Skin epidermis (tissue), 12 donors: Measurements from ENCODE around the gene POLD4.

Experiments
- H3K27ac ChIP-seq, 21 experiments: fragments of 200-600 bp; sonication (generic) in 11 of 21; one replicate each; pipeline ENCODE4 v1.5.0; 2020; ENCODE audit warnings: mild to moderate bottlenecking in 3 of 21, inconsistent platforms in 2 of 21, moderate library complexity in 2 of 21
- H3K4me3 ChIP-seq, 7 experiments: fragments of 200-600 bp; sonication (generic) in 2 of 7; one replicate each; pipeline ENCODE4 v1.5.0; 2020; ENCODE audit warnings: inconsistent platforms in 2 of 7, mild to moderate bottlenecking in 2 of 7, moderate library complexity in 1 of 7

Gene POLD4

GRCh38 chr11:67344264-67344663 lies 9.1 kb downstream of the POLD4 start:
- Histone ChIP-seq H3K27ac (peak overlapping the region in 7 of 21 experiments; percentile 15 to 70 (median 53)), H3K4me3 (no peak overlapping the region)

DNA sequence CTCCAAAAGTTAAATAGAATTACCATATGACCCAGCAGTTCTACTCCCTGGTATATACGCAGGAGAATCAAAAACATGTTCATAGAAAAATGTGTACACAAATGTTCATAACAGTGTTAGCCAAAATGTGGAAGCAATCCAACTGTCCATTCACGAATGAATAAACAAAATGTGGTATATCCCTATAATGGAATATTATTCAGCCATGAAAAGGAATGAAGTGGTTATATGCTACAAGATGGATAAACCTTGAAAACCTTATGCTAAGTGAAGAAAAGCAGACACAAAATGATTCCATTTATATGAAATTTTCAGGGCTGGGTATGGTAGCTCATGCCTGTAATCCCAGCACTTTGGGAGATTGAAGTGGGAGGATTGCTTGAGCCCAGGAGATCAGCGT lies 16.1 kb downstream of the POLD4 start:
- Histone ChIP-seq H3K4me3 (no peak overlapping the region), H3K27ac (no peak overlapping the region)

DNA sequence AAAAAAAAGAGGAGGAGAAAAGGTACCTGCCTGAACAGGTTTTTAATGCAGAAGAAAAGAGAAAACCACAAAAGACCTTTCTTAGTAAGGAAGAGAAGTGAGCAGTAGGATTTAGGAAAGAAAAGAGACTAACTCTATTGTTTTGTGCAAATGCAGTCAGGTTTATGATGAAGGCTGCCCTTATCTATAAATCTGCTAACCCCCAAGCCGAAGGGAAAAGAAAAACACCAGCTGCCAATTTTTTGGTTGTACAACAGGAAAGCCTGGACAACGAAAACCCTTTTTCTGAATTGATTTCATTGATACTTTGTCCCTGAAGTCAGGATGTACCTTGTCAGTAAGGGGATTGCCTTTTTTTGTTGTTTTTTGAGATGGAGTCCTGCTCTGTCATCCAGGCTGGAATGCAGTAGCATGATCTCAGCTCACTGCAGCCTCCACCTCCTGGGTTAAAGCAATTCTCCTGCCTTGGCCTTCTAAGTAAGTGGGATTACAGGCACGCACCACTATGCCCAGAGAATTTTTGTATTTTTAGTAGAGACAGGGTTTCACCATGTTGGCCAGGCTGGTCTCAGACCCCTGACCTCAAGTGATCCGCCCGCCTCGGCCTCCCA lies 21.2 kb downstream of the POLD4 start:
- Histone ChIP-seq H3K4me3 (no peak overlapping the region), H3K27ac (no peak overlapping the region)

- H3K27ac ChIP-seq: no peak overlapping the region
Measured at GRCh38 chr11:67323526-67323925, 29.8 kb downstream of the POLD4 start.

DNA sequence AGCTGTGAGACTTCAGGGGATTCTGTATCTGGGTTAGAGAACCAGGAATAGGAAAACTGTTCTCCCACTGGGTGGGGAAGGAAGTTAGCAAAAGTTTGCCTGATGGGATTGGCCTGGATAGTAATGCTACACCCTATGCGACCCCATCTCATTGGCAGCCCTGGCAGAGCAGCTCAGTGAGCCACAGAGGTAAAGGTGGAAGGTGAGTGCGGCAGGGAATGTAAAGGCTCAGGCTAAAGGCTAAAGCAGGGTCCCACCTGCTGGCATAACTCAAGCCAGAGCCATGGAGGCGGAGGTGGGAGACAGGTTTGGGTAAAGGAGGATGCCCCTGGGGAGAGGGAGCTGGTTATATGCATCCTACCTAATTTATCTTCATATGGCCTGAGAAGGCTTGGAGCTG lies 31.3 kb downstream of the POLD4 start:
- Histone ChIP-seq H3K27ac (no peak overlapping the region), H3K4me3 (no peak overlapping the region)

More at GRCh38 chr11:67323526-67323925, 29.8 kb downstream of the POLD4 start:
- no peak overlapping the region for H3K4me3 ChIP-seq

DNA sequence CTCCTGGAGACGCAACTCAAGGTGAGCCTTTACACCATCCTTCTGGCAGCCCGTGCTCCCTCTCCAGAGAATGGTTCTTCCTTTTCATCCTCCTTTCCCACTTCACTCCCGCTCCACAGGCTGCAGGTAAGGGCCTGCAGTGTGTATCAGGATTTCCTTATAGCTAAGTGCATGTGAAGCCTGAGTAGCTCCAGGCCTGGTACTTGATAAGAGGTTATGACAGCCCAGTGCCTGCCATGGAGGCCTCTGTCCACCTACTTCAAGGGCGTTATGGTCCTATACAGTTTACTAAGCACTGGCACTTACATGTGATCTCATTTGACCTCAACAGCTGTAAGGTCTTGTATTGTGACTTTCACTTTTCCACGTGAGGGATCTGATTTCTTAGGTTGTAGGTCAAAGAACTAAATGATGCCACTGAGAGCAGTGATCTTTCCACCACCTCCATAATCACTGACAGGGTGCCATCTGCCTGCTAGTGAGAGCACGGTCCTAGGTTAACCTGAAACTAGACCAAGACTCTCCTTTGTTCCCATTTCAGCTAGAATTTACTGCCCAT lies 32.0 kb downstream of the POLD4 start:
- no peak overlapping the region for H3K4me3 ChIP-seq
- H3K27ac ChIP-seq: no peak overlapping the region

DNA sequence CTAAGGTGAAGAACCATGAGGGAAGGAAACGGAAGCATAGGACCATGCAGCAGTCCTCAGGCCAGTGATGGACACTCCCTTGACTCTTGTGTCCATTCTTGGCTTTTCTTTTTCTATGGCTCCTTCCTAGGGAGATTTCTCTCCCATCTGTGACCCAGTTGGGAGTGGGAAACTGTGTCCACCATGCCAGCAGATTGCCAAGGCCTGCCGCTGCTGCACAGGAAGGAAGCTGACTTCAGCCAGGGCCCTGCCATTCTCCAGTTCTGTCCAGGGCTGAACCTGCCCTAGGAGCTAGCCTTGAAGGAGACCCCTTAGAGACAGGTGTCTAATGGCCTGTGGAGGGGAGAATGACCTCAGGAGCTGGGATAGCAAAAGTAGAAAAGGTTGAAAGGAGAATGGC lies 32.7 kb downstream of the POLD4 start:
- Histone ChIP-seq H3K27ac (no peak overlapping the region), H3K4me3 (no peak overlapping the region)

DNA sequence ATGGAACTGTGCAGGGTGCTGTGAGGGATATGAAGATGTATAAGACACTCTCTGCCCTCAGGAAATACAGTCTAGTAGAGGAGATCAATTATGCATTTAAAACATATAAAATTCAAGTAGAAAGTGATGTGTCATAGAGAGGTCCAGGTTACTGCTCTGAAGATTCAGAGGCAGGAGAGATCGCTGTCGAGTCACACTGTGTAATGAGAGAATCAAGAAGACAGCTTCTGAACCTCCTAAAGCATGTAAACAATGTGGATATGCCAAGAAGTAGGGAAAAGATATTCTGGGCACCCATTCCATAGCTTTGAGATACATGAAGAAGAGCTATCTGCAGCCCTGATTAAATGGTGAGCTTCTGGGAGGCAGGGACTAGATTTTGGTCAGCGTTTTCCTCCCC lies 33.3 kb downstream of the POLD4 start:
- Histone ChIP-seq H3K4me3 (no peak overlapping the region), H3K27ac (no peak overlapping the region)

- H3K4me3 ChIP-seq: peak overlapping the region in 4 of 7 experiments; percentile 63 to 90 (median 78)
- peak overlapping the region in 1 of 21 experiments; percentile 87 for H3K27ac ChIP-seq
Measured at GRCh38 chr11:67318876-67319275, 34.5 kb downstream of the POLD4 start.

GRCh38 chr11:67317888-67318555 lies 35.3 kb downstream of the POLD4 start:
- H3K4me3 ChIP-seq: peak overlapping the region; percentile 63 to 90 (median 75)
- H3K27ac ChIP-seq: peak overlapping the region in 20 of 21 experiments; percentile 83 to 98 (median 92)

DNA sequence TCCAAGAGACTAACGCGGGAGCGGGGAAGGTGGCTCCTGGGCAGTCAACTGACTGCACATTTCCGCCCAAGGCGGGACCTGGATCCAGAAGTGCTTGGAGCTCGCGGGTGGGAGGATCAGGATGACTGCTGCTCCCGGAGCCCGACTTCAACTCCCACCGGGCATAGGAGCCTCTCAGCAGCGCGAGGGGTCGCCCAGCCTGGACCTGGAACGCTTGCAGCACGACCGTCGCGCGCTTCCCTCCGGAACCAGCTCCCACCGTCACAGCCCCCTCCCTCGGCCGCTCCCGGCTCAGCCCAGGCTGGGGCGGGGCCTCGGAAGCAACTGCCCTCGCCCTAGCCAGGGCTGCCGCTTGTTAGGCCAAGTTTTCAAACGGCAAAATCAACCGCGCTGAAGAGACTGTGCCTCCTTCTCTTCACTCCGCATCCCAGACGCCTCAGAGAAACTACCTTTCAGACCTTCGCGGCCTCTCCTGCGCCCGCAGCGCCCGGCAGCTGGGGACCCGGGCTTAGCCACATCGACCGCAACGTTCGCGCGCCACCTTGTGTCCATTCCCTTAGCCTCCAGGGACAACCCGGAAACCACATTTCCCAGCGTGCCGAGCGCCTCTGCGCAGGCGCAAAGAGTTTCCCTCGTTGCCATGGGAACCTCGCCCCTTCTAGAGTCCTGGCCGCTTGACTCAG lies 36.0 kb downstream of the POLD4 start:
- H3K27ac ChIP-seq: peak overlapping the region; percentile 60 to 98 (median 91)
- peak overlapping the region; percentile 63 to 90 (median 75) for H3K4me3 ChIP-seq

DNA sequence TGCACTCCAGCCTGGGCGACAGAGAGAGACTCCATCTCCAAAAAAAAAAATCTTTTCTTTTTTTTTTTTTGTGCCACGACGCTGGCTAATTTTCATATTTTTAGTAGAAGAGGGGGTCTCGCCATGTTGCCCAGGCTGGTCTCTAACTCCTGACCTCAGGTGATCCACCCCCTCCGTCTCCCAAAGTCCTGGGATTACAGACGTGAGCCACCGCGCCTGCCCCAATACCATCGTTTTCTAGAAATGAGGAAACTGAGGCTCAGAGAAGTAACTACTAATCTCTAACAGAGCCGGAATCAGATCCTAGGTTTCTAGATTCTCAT lies 36.5 kb downstream of the POLD4 start:
- H3K27ac ChIP-seq: peak overlapping the region; percentile 60 to 98 (median 91)

GRCh38 chr11:67315325-67315909 lies 37.9 kb downstream of the POLD4 start:
- H3K27ac ChIP-seq: peak overlapping the region in 6 of 21 experiments; percentile 15 to 94 (median 75)

More for the DNA sequence above, 36.5 kb downstream of the POLD4 start:
- H3K4me3 ChIP-seq: peak overlapping the region; percentile 63 to 90 (median 75)

GRCh38 chr11:67314218-67314617 lies 39.1 kb downstream of the POLD4 start:
- Histone ChIP-seq H3K27ac (peak overlapping the region in 12 of 21 experiments; percentile 22 to 93 (median 85)), H3K4me3 (no peak overlapping the region)

More at GRCh38 chr11:67315325-67315909, 37.9 kb downstream of the POLD4 start:
- H3K4me3 ChIP-seq: no peak overlapping the region

DNA sequence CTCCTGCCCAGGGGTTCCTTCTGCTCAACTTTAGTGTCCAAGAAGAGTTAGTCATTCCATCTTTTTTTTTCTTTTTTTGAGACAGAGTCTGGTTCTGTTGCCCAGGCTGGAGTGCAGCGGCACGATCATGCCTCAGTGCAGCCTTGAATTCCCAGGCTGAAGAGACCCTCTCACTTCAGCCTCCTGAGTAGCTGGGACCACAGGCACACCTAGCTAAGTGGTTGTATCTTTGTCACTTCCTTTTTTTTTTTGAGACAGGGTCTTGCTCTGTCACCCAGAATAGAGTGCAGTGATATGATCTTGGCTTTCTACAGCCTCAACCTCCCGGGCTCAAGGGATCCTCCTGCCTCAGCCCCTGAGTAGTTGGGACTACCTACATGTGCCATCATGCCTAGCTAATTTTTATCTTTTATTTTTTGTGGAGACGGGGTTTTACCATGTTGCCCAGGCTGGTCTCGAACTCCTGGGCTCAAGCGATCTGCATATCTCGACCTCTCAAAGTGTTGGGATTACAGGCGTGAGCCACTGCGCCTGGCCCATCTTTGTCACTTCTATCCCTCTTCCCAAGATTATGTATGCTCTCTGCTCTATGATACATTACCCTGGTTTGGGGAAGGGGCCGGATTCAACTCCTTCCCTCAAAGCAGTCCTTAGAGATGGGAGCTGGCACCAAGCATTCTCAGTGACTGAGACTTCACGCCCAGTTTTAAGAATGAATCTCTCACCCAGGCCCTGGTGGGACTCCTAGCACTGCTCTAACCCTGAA lies 40.0 kb downstream of the POLD4 start:
- no peak overlapping the region for H3K4me3 ChIP-seq

GRCh38 chr11:67312187-67313021 lies 40.9 kb downstream of the POLD4 start:
- Histone ChIP-seq H3K4me3 (no peak overlapping the region), H3K27ac (peak overlapping the region in 20 of 21 experiments; percentile 63 to 93 (median 84))

More for the DNA sequence above, 40.0 kb downstream of the POLD4 start:
- peak overlapping the region in 20 of 21 experiments; percentile 63 to 93 (median 84) for H3K27ac ChIP-seq

DNA sequence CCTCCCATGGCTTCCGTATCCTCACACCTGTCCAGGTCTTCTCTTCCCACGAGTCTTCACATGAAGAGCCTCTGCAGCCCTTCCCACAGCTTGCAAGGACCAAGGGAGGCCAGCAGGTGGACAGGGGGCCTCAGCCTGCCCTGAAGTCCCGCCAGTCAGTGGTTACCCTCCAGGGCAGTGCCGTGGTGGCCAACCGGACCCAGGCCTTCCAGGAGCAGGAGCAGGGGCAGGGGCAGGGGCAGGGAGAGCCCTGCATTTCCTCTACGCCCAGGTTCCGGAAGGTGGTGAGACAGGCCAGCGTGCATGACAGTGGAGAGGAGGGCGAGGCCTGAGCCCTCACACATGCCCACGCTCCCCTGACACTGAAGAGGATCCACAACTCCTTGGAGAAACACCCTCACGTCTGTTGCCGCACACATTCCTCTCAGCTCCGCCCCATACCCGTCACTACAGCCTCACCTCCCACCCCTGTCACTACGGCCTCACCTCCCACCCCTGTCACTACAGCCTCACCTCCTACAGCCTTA lies 41.7 kb downstream of the POLD4 start:
- Histone ChIP-seq H3K4me3 (peak overlapping the region in 2 of 7 experiments; percentile 4 to 9), H3K27ac (peak overlapping the region; percentile 40 to 93 (median 84))

DNA sequence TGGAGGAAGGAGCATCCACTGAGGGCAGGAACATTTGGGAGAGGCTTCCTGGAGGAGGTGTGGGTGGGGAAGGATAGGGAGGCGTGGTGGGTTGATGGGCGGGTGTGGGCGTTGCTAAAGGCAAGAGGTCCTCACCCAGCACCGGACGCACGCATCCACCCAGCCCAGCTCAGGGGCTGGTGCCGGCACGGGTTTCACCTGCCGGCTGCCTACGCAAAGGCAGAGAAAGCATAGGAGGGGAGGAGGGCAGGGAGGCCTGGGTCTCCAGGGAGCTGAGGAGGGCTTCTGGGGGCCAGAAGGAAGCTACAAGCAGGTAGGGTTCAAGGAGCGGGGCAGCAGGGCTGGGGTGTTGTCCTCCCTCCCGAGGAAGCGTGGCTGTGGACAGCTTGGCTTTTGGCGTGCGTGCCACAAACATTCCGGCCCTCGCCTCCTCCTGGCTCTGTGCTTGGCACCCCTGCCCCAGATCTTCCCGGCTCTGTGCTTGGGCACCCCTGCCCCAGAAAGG lies 42.2 kb downstream of the POLD4 start:
- H3K4me3 ChIP-seq: peak overlapping the region in 3 of 7 experiments; percentile 4 to 9 (median 6)
- peak overlapping the region; percentile 40 to 93 (median 84) for H3K27ac ChIP-seq
